HuH-7.5 (cell line): ENCODE data around the gene ASPG.

ENCODE experiments used
- DNase-seq: peaks from one replicate; pipeline ENCODE4 v3.0.0; 2011; ENCODE audit warnings: low spot score

ASPG gene

DNA sequence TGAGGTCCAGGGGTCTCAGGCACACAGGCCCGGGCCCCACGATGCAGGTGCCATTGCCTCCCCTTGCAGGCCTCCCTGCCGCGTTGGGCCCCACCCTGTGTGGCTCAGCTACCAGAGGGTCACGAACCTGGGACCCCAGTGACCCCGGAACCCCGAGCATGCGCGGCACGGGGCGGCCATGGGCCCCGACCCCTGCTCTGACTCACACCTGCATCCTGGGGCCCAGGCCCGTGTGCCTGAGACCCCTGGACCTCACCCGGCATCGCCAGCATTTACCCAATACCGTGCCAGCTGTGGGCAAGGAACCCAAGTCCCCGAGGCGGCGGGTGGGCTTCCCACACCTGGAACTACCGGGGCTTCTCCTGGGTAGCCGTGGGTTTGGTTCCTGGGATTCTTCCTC lies 78.0 kb downstream of the ASPG start:
- no peak for DNase-seq

DNA sequence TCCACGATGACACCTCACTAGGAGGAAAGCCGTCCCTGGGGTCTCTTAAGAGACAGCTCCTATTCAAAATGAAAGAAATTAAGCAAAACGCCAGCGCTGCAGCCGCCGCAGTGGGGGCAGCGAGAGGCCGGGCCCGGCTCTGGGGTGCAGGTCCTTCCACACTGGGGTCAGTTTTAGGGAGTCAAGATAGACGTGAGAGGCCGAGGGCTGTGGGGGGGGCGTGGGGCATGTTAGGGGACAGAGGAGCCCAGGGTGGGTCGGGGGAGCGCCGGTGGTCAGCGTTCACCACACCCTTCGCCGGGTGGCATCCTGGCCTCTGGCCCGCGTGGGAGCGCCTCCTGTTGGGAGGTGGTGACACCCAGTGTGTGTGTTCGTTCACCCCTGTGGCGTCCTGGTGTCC lies 78.5 kb downstream of the ASPG start:
- no peak for DNase-seq

DNA sequence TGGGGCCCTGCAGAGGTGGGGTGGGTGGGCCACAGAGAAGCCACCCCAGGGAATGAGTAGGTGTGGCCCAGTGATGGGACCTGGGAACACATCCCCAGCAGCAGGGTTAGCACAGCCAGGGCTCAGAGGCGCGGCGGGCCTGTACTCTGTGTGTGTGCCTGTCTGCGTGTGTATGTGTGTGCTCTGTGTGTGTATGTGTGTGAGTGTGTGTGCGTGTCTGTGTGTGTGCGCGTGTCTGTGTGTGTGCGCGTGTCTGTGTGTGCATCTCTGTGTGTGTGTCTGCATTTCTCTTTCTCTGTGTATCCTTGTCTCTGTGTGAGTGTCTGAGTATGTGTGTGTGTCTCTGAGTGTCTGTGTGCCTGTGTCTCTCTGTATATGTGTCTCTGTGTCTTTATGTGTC lies 79.0 kb downstream of the ASPG start:
- no peak for DNase-seq
